ENCODE measurements around the gene TEDC1.

TEDC1 gene

DNA sequence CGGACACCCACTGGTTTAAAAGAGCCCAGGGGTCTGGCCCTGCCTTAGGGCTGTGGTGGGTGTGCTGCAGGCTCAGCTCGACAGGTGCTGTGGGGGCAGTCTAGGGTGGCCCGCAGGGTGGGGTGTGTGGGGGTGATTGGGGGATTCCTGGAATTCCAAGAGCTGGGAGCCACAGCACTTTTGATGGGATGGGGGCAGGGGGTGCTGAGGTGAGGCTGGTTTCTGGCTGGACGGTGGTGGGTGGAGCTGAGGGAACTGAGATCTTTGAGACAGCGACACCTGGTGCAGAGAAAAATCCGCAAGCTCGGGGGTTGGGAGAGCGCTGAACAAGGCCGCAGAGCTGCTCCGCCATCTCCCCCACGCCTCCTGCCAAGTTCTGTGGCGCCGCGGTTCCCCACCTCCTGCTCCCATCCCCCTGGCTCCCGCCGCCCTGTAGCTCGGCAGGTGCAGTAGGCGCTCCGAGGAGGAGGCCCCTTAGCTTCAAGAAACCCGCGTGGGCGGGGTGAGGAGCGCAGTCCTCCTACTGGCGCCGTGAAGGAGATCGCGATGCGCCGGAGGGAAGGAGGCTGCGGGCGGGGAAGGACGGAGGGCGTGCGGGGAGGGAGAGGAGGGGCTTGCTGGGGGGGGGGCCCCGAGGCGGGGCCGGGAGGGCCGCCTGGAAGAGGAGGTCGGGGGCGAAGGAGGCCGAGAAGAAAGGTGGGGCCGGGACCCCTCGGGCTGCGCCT lies 1.3 kb upstream of the TEDC1 start (continued):
- TF ChIP-seq ZSCAN30 (tag by site-specific recombination; IDR thresholded peaks at IDR 0.05), result peak; percentile 92
- no peak for TF ChIP-seq ZNF148 (tag by site-specific recombination; IDR thresholded peaks at IDR 0.05; ENCODE audit: borderline replicate concordance)
- TF ChIP-seq ZNF366 (tag by site-specific recombination; conservative IDR thresholded peaks at IDR 0.05), result peak; percentile 88
- 0 out of 2 replicates have a peak, but pooled peaks have one; percentile 25 for TF ChIP-seq ZNF324 (tag by site-specific recombination; IDR thresholded peaks at IDR 0.05)
- TF ChIP-seq HOXC10 (CRISPR knock-in tag; IDR thresholded peaks at IDR 0.05), result no peak
- TF ChIP-seq, protein P1, sequence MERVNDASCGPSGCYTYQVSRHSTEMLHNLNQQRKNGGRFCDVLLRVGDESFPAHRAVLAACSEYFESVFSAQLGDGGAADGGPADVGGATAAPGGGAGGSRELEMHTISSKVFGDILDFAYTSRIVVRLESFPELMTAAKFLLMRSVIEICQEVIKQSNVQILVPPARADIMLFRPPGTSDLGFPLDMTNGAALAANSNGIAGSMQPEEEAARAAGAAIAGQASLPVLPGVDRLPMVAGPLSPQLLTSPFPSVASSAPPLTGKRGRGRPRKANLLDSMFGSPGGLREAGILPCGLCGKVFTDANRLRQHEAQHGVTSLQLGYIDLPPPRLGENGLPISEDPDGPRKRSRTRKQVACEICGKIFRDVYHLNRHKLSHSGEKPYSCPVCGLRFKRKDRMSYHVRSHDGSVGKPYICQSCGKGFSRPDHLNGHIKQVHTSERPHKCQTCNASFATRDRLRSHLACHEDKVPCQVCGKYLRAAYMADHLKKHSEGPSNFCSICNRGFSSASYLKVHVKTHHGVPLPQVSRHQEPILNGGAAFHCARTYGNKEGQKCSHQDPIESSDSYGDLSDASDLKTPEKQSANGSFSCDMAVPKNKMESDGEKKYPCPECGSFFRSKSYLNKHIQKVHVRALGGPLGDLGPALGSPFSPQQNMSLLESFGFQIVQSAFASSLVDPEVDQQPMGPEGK (tag by site-specific recombination; IDR thresholded peaks at IDR 0.05), result peak; percentile 91; the same call in 1 of the 2 replicates
- peak; percentile 14; the same call in 1 of the 2 replicates for TF ChIP-seq OSR2 (tag by site-specific recombination; IDR thresholded peaks at IDR 0.05)
- no peak for TF ChIP-seq ZNF544 (tag by site-specific recombination; IDR thresholded peaks at IDR 0.05)
- TF ChIP-seq REST (tag by site-specific recombination; IDR thresholded peaks at IDR 0.05), result 0 out of 2 replicates have a peak, but pooled peaks have one; percentile 11
- no peak for TF ChIP-seq ZNF354C (tag by site-specific recombination; IDR thresholded peaks at IDR 0.05; ENCODE audit: borderline replicate concordance, low read depth)
- no peak for TF ChIP-seq PRDM1 (tag by site-specific recombination; IDR thresholded peaks at IDR 0.05)
- TF ChIP-seq ZNF660 (tag by site-specific recombination; IDR thresholded peaks at IDR 0.05), result peak; percentile 26; the same call in 1 of the 2 replicates
- no peak for TF ChIP-seq ZNF677 (tag by site-specific recombination; IDR thresholded peaks at IDR 0.05)
- peak; percentile 98 for TF ChIP-seq ZBTB17 (tag by site-specific recombination; IDR thresholded peaks at IDR 0.05)
- TF ChIP-seq ZNF221 (tag by site-specific recombination; IDR thresholded peaks at IDR 0.05; ENCODE audit: borderline replicate concordance), result no peak

DNA sequence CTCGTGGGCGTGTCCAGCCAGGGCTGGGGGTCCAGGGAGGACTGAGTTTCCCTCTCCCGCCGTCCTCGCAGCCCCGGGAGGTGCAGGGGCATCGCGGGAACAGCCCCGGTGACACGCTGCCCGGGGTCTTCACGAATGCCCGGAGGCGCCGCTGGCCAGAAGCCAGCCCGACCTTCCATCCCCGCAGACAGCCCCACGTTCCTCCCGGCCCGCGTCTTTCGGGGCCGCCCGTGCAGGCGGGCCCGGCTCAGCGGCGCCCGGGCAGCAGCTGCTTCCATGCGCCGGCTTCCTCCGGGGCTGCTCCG lies 827 bp upstream of the TEDC1 start:
- H3K27ac ChIP-seq (ENCODE audit: extremely low read depth, low read depth, low read length), result peak overlapping the region; percentile 95
- CTCF ChIA-PET, result interaction anchor here (0.6 to 5.0 kb wide), 21 partner anchors 9 to 400 kb away, joined by 3 to 83 read pairs (median 5); partner anchors contain the start of gene BRF1
- TF ChIP-seq ZNF621 (tag by site-specific recombination; IDR thresholded peaks at IDR 0.05) (no peak), ZNF341 (tag by site-specific recombination; IDR thresholded peaks at IDR 0.05; ENCODE audit: low read depth) (peak; percentile 97), KLF1 (tag by site-specific recombination; IDR thresholded peaks at IDR 0.05) (no peak), ZNF174 (tag by site-specific recombination; IDR thresholded peaks at IDR 0.05) (no peak), ZFP37 (tag by site-specific recombination; IDR thresholded peaks at IDR 0.05) (no peak), ZFP3 (tag by site-specific recombination; IDR thresholded peaks at IDR 0.05; ENCODE audit: low read depth) (no peak), ZBTB7A (tag by site-specific recombination; IDR thresholded peaks at IDR 0.05; ENCODE audit: low read depth) (peak; percentile 48; the same call in 1 of the 2 replicates), ZNF335 (tag by site-specific recombination; conservative IDR thresholded peaks at IDR 0.05) (peak; percentile 92), ZNF596 (tag by site-specific recombination; IDR thresholded peaks at IDR 0.05) (peak; percentile 69; the same call in 1 of the 2 replicates), WT1 (tag by site-specific recombination; IDR thresholded peaks at IDR 0.05) (no peak)
- TF ChIP-seq, protein P2, sequence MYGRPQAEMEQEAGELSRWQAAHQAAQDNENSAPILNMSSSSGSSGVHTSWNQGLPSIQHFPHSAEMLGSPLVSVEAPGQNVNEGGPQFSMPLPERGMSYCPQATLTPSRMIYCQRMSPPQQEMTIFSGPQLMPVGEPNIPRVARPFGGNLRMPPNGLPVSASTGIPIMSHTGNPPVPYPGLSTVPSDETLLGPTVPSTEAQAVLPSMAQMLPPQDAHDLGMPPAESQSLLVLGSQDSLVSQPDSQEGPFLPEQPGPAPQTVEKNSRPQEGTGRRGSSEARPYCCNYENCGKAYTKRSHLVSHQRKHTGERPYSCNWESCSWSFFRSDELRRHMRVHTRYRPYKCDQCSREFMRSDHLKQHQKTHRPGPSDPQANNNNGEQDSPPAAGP (tag by site-specific recombination; IDR thresholded peaks at IDR 0.05), result peak; percentile 75; the same call in 1 of the 2 replicates

More for the DNA sequence above, 827 bp upstream of the TEDC1 start:
- POLR2A ChIA-PET, result interaction anchor here (0.8 to 2.1 kb wide), 9 partner anchors 9 to 399 kb away, joined by 3 to 19 read pairs (median 3); partner anchors contain the start of gene PACS2
- Histone ChIP-seq H3K4me1 (ENCODE audit: control insufficient read depth, insufficient read depth, low read length) (peaks cover 5% of the 10 kb centered on the region), H3K36me3 (ENCODE audit: control insufficient read depth in 2 of 2, insufficient read depth in 1 of 2, low read length in 2 of 2) (peaks cover 0 to 18% of the 10 kb centered on the region in 2 experiments; a peak in 1 of 3 replicates), H3K9me3 (ENCODE audit: control insufficient read depth, insufficient read depth, low read depth, low read length) (no peaks in the 10 kb centered on the region), H3K4me3 (ENCODE audit: low read depth, low read length) (peak overlapping the region; percentile 52)
